ENCODE results near the gene MAP6. TPM values are rescaled to one million over a fixed set of nuclear protein-coding genes. Genes with fewer than 3 reads are reported as not detected.
A peak's percentile ranks its signal among the peaks of the same experiment; 100 is the strongest.

Gene MAP6
- total RNA-seq, 1 donor from 2014 or later: not detected

DNA sequence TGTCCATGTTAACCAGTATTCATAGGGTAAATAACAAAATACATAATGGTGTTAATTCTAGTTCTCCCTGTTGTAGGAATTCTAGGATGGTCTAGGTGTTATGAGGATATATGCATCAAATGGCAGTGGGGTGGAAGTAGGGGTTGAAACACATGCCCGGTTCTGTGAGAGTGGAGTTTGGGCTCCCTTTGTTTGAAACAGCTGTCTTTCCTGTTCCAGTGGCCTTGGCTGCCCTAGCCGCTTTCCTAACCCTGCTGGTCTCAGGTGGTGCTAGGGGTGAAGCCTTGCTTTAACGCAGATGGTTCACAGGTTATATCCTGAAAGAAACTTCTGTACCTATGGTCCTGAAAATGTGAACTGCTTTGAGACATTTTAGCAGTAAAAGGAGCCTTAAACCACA is 68.5 kb downstream of the MAP6 start:
- H3K27me3 ChIP-seq (ENCODE audit: control insufficient read depth, insufficient read depth, low read length): peaks cover 3% of the 10 kb centered on the region
- H3K36me3 ChIP-seq (ENCODE audit: control insufficient read depth, insufficient read depth, low read length): no peaks in the 10 kb centered on the region
- TF ChIP-seq, protein P1, sequence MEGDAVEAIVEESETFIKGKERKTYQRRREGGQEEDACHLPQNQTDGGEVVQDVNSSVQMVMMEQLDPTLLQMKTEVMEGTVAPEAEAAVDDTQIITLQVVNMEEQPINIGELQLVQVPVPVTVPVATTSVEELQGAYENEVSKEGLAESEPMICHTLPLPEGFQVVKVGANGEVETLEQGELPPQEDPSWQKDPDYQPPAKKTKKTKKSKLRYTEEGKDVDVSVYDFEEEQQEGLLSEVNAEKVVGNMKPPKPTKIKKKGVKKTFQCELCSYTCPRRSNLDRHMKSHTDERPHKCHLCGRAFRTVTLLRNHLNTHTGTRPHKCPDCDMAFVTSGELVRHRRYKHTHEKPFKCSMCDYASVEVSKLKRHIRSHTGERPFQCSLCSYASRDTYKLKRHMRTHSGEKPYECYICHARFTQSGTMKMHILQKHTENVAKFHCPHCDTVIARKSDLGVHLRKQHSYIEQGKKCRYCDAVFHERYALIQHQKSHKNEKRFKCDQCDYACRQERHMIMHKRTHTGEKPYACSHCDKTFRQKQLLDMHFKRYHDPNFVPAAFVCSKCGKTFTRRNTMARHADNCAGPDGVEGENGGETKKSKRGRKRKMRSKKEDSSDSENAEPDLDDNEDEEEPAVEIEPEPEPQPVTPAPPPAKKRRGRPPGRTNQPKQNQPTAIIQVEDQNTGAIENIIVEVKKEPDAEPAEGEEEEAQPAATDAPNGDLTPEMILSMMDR (IDR thresholded peaks at IDR 0.05; ENCODE audit: insufficient read depth, low read length, severe bottlenecking): no peak
- no peak for FAIRE-seq
- no peak for DNase-seq (ENCODE audit: low read depth)
- no peak overlapping the region for H3K4me3 ChIP-seq (ENCODE audit: low read depth, low read length)

DNA sequence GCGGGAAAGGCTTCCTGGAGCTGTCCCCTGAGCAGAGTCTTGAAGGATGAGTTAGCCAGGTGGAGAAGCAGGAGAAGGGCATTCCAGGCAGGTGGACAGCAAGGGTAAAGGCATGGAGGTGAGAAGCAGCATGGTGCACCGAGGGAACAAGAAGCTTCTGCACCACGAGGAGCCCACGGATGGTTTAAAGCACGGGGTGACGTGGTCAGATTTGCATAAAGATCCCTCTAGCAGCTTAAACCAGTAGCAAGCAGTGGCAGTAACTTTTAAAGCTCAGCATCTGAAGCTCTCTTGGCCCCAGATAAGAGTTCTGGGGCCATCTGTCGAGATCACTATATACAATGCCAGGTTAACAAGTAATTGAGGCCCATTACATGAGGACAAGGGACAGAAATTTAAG is 69.9 kb downstream of the MAP6 start:
- Histone ChIP-seq H3K36me3 (ENCODE audit: control insufficient read depth, insufficient read depth, low read length) (no peaks in the 10 kb centered on the region), H3K27me3 (ENCODE audit: control insufficient read depth, insufficient read depth, low read length) (peaks cover 8% of the 10 kb centered on the region), H3K4me3 (ENCODE audit: low read depth, low read length) (no peak overlapping the region)
- TF ChIP-seq, protein P1 (IDR thresholded peaks at IDR 0.05; ENCODE audit: insufficient read depth, low read length, severe bottlenecking): no peak
- DNase-seq (ENCODE audit: low read depth): no peak
- FAIRE-seq: no peak

DNA sequence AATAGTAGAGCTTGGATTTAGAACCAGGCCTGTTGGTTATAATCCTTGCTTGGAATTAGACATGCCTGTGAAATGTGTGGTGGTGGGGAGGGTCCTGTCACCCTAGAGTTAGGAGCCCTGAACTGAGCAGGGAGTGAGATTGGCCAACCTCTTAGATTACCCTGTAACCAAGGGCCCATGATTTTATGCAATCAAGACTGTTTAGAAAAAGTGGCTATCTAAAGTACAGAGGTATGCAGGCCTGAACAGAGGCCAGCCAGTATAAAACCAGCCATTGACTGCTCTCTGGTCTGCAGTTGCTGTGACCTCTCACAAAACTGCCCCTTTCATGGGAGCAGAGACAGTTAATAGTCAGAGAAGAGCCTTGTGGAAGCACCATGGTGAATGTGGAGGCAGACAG is 70.6 kb downstream of the MAP6 start:
- no peak for FAIRE-seq
- Histone ChIP-seq H3K4me3 (ENCODE audit: low read depth, low read length) (no peak overlapping the region), H3K36me3 (ENCODE audit: control insufficient read depth, insufficient read depth, low read length) (no peaks in the 10 kb centered on the region), H3K27me3 (ENCODE audit: control insufficient read depth, insufficient read depth, low read length) (peaks cover 9% of the 10 kb centered on the region)
- no peak for DNase-seq (ENCODE audit: low read depth)
- TF ChIP-seq, protein P1 (IDR thresholded peaks at IDR 0.05; ENCODE audit: insufficient read depth, low read length, severe bottlenecking): no peak

DNA sequence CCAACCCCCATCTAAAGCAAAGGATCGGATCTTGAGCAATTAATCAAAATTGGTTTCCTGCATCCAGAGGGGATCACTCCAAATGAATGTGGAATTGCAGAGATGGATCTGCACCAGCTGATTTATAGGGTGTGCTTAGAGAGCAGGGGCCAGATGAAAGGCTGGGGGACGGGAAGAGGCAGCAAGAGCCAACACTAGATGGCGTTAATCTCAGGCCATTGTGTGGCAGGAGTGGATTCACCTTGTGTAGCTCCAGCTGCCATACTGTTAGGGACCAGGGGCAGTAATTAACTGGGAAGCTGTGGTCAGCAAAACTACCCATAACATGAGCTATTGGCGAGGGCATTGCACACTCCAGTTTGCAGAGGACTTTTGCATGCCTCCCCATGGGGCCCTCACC is 71.2 kb downstream of the MAP6 start:
- DNase-seq (ENCODE audit: low read depth) (peak; percentile 46), FAIRE-seq (no peak)
- Histone ChIP-seq H3K4me3 (ENCODE audit: low read depth, low read length) (no peak overlapping the region), H3K36me3 (ENCODE audit: control insufficient read depth, insufficient read depth, low read length) (no peaks in the 10 kb centered on the region), H3K27me3 (ENCODE audit: control insufficient read depth, insufficient read depth, low read length) (peaks cover 9% of the 10 kb centered on the region)
- TF ChIP-seq, protein P1 (IDR thresholded peaks at IDR 0.05; ENCODE audit: insufficient read depth, low read length, severe bottlenecking): peak; percentile 75

DNA sequence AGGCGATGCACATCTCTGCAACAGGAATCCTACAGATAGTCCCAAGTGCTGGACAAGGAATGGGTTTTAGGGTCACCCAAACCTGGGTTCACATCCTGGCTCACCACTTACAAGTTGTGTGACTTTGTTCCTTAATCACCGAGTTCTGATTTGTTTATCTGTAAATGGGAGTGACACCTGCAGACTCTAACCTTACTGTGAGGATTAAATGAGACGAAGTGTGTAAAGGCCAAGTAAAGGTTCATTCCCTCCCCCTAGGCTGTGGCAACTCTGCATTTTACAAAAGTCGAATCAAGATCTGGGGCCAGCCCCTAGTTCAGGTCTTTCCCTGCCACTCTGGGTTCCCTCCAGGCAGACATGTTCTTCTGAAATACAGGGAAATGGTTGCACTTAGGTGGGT is 71.9 kb downstream of the MAP6 start:
- FAIRE-seq (no peak), DNase-seq (ENCODE audit: low read depth) (no peak)
- TF ChIP-seq, protein P1 (IDR thresholded peaks at IDR 0.05; ENCODE audit: insufficient read depth, low read length, severe bottlenecking): no peak
- no peaks in the 10 kb centered on the region for H3K36me3 ChIP-seq (ENCODE audit: control insufficient read depth, insufficient read depth, low read length)
- H3K4me3 ChIP-seq (ENCODE audit: low read depth, low read length): no peak overlapping the region
- H3K27me3 ChIP-seq (ENCODE audit: control insufficient read depth, insufficient read depth, low read length): peaks cover 9% of the 10 kb centered on the region

DNA sequence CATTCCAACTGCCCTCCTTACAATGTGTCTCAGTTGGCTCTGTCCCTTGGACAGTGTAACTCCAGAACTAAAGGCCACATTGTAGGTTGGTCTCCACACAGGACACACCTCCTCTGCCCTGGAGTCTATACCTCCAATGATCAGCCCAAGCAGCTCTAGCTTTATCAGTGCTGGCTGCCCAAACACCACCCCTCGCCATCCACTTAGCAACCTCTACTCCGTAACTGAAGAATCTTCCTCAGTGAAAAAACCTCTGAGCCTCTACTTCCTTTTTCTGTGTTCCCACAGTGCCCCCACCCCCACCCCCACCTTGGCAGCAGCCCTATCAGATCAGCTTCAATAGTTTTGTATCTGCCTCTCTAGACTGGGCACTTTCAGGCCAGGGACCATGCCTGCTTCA is 73.4 kb downstream of the MAP6 start:
- no peak for FAIRE-seq

More for the DNA sequence above, 73.4 kb downstream of the MAP6 start:
- no peak for DNase-seq (ENCODE audit: low read depth)
- Histone ChIP-seq H3K27me3 (ENCODE audit: control insufficient read depth, insufficient read depth, low read length) (peaks cover 9% of the 10 kb centered on the region), H3K4me3 (ENCODE audit: low read depth, low read length) (no peak overlapping the region), H3K36me3 (ENCODE audit: control insufficient read depth, insufficient read depth, low read length) (no peaks in the 10 kb centered on the region)
- TF ChIP-seq, protein P1 (IDR thresholded peaks at IDR 0.05; ENCODE audit: insufficient read depth, low read length, severe bottlenecking): no peak
